Naive thymus-derived CD4-positive, alpha-beta T cell (primary cell): ENCODE measurements around the gene GNG8. TPM values are rescaled to one million over a fixed set of nuclear protein-coding genes. Genes with fewer than 3 reads are reported as not detected.

ENCODE experiments used
- ATAC-seq: fragments of 150-1000 bp; cut with Tn5 transposase; 2 replicates; pipeline ENCODE4 v1.10.0; 2021; ENCODE audit warnings: mild to moderate bottlenecking, moderate library complexity
- CTCF ChIA-PET: fragments of 350-600 bp; sonication (Branson Sonifier 250); formaldehyde crosslinking; loops from one replicate; lab custom pipeline; 2021; ENCODE audit warnings: antibody characterized with exemption; lab: Charles Lee
- POLR2A ChIA-PET: fragments of 350-600 bp; sonication (Branson Sonifier 250); formaldehyde crosslinking; loops from one replicate; lab custom pipeline; 2021; ENCODE audit warnings: antibody characterized with exemption, inconsistent platforms; lab: Charles Lee
- DNase-seq, 9 donors: peaks; one replicate each; pipeline versions ENCODE4 v3.0.0 to v3.0.0-alpha.2; 2020 to 2022; ENCODE audit warnings: mixed read lengths in 1 of 9
- H3K27ac ChIP-seq: one replicate; pipeline ENCODE4 v1.7.0; 2013; ENCODE audit warnings: mild to moderate bottlenecking, low read depth, low read length, moderate library complexity
- H3K27me3 ChIP-seq, 2 donors: one replicate each; pipeline ENCODE4 v1.7.0; 2013; ENCODE audit warnings: low read length in 2 of 2, mild to moderate bottlenecking in 2 of 2, moderate library complexity in 2 of 2; ENCODE audit not compliant: control insufficient read depth in 2 of 2, insufficient read depth in 2 of 2
- H3K36me3 ChIP-seq, 3 experiments: 1 replicate in 2 of 3; 2 replicates in 1 of 3; pipeline ENCODE4 v1.7.0; 2013; ENCODE audit warnings: low read length in 3 of 3, mild to moderate bottlenecking in 3 of 3, moderate library complexity in 1 of 3; ENCODE audit not compliant: insufficient read depth in 3 of 3, control insufficient read depth in 2 of 3
- H3K4me1 ChIP-seq, 2 donors: one replicate each; pipeline ENCODE4 v1.7.0; 2013; ENCODE audit warnings: low read length in 2 of 2, mild to moderate bottlenecking in 2 of 2, moderate library complexity in 1 of 2; ENCODE audit not compliant: control insufficient read depth in 2 of 2, insufficient read depth in 2 of 2
- H3K4me3 ChIP-seq: 2 replicates; pipeline ENCODE4 v1.7.0; 2013; ENCODE audit warnings: mild to moderate bottlenecking, low read length
- H3K9me3 ChIP-seq, 3 experiments: 1 replicate in 2 of 3; 2 replicates in 1 of 3; pipeline ENCODE4 v1.7.0; 2013; ENCODE audit warnings: low read length in 3 of 3; ENCODE audit not compliant: control insufficient read depth in 2 of 3
- H3K27ac Mint-ChIP-seq, 9 donors: one replicate each; pipeline ENCODE4 v1.8.0; 2020 to 2022; ENCODE audit warnings: mixed read lengths in 9 of 9, mild to moderate bottlenecking in 8 of 9, moderate library complexity in 5 of 9, inconsistent platforms in 2 of 9
- H3K27me3 Mint-ChIP-seq, 5 donors: one replicate each; pipeline ENCODE4 v1.8.0; 2021 to 2022; ENCODE audit warnings: mixed read lengths in 5 of 5, mild to moderate bottlenecking in 1 of 5
- H3K36me3 Mint-ChIP-seq, 5 donors: one replicate each; pipeline ENCODE4 v1.8.0; 2020 to 2022; ENCODE audit warnings: mixed read lengths in 5 of 5, mild to moderate bottlenecking in 3 of 5, inconsistent platforms in 1 of 5
- H3K4me1 Mint-ChIP-seq, 7 donors: one replicate each; pipeline ENCODE4 v1.8.0; 2020 to 2022; ENCODE audit warnings: mixed read lengths in 7 of 7, mild to moderate bottlenecking in 3 of 7, inconsistent platforms in 1 of 7
- H3K4me3 Mint-ChIP-seq, 10 donors: one replicate each; pipeline ENCODE4 v1.8.0; 2020 to 2022; ENCODE audit warnings: mild to moderate bottlenecking in 10 of 10, mixed read lengths in 10 of 10, moderate library complexity in 6 of 10, inconsistent platforms in 2 of 10
- H3K9me3 Mint-ChIP-seq, 11 donors: one replicate each; pipeline ENCODE4 v1.8.0; 2020 to 2022; ENCODE audit warnings: mixed read lengths in 11 of 11, mild to moderate bottlenecking in 4 of 11, inconsistent platforms in 1 of 11, moderate library complexity in 1 of 11
- intact Hi-C, 2 donors: fragments of 100-400 bp; cut with micrococcal nuclease; formaldehyde crosslinking; loops; one replicate each; pipeline ENCODE4 v1.15.1; 2023
- polyA plus RNA-seq, 2 donors: library from polyadenylated mRNA; unstranded; fragments of 300-500 nt; fragmentation: Illumina TruSeq; gene quantifications; one replicate each; pipeline ENCODE4 v1.2.3, GENCODE V29; 2021
- total RNA-seq, 6 experiments: library from RNA in 5 of 6; stranded (reverse) in 5 of 6; gene quantifications; 1 replicate in 5 of 6; 2 replicates in 1 of 6; pipeline ENCODE4 v1.2.3 and lab custom pipeline; 2021 to 2026

Gene GNG8
- total and polyA plus RNA-seq, 7 experiments from 2014 or later, result 3.2 to 12.3 (median 9.7) TPM; not detected in 4

- Mint-ChIP-seq H3K27me3 (peaks cover 0 to 7% (median 0%) of the 10 kb centered on the region in 5 donors), H3K4me1 (peaks cover 35 to 62% (median 52%) of the 10 kb centered on the region in 7 donors), H3K36me3 (peaks cover 4 to 42% (median 11%) of the 10 kb centered on the region in 5 donors), H3K27ac (peak overlapping the region; percentile 89 to 100 (median 95)), H3K4me3 (peak overlapping the region; percentile 95 to 100 (median 98)), H3K9me3 (peaks cover 0 to 20% (median 8%) of the 10 kb centered on the region in 11 donors)
- ChIA-PET POLR2A (interaction anchor here (0.8 to 4.5 kb wide), 11 partner anchors 9 to 654 kb away, joined by 3 to 112 read pairs (median 15); partner anchors contain the start of genes CCDC9 and DACT3), CTCF (interaction anchor here (0.6 to 3.7 kb wide), 6 partner anchors 10 to 192 kb away, joined by 4 to 17 read pairs (median 6); partner anchors contain the start of gene DACT3)
- DNase-seq, result peak in 1 of 9 donors; percentile 68
- Histone ChIP-seq H3K4me3 (peak overlapping the region; percentile 99), H3K27ac (peak overlapping the region; percentile 99), H3K36me3 (peaks cover 0 to 35% (median under 1%) of the 10 kb centered on the region in 3 experiments), H3K27me3 (no peaks in the 10 kb centered on the region), H3K9me3 (peaks cover 0 to 11% (median 0%) of the 10 kb centered on the region in 3 experiments), H3K4me1 (peaks cover 15 to 30% of the 10 kb centered on the region in 2 donors)
- intact Hi-C loops, result loop anchor here (1.0 to 10.0 kb wide), 7 partner anchors 9 to 1010 kb away; partner anchors contain the start of genes AP2S1 (in 1 of the 2), FKRP (in 1 of the 2), MYPOP (in 1 of the 2) and STRN4 (in 1 of the 2)
- ATAC-seq, result no peak
Measured at GRCh38 chr19:46602392-46603194, 33.4 kb downstream of the GNG8 start.

- H3K36me3 Mint-ChIP-seq, result peaks cover 3 to 40% (median 11%) of the 10 kb centered on the region in 5 donors
- Histone ChIP-seq H3K4me3 (peak within 1 kb of the TSS; percentile 99), H3K9me3 (peaks cover 0 to 11% (median 0%) of the 10 kb centered on the region in 3 experiments), H3K36me3 (peaks cover 0 to 25% (median 0%) of the 10 kb centered on the region in 3 experiments), H3K27me3 (no peaks in the 10 kb centered on the region), H3K27ac (peak within 1 kb of the TSS; percentile 99), H3K4me1 (peaks cover 15 to 30% of the 10 kb centered on the region in 2 donors)
- peaks cover 0 to 8% (median 0%) of the 10 kb centered on the region in 5 donors for H3K27me3 Mint-ChIP-seq
- peak within 1 kb of the TSS; percentile 100 for H3K27ac Mint-ChIP-seq
- CTCF ChIA-PET, result interaction anchor here (0.5 to 3.7 kb wide), 9 partner anchors 10 to 1162 kb away, joined by 3 to 17 read pairs (median 6); partner anchors contain the start of gene DACT3
- H3K4me1 Mint-ChIP-seq, result peaks cover 34 to 66% (median 54%) of the 10 kb centered on the region in 7 donors
- peaks cover 0 to 20% (median 8%) of the 10 kb centered on the region in 11 donors for H3K9me3 Mint-ChIP-seq
- POLR2A ChIA-PET, result interaction anchor here (0.6 to 4.5 kb wide), 17 partner anchors 10 to 655 kb away, joined by 3 to 112 read pairs (median 6); partner anchors contain the start of genes CCDC9, DACT3 and PTGIR
- H3K4me3 Mint-ChIP-seq, result peak within 1 kb of the TSS; percentile 95 to 100 (median 98)
- DNase-seq, result peak in 1 of 9 donors; percentile 36
- no peak for ATAC-seq
- intact Hi-C loops, result loop anchor here (1.0 to 10.0 kb wide), 12 partner anchors 15 to 1011 kb away; partner anchors contain the start of genes AP2S1 (in 2 of the 2), ARHGAP35 (in 1 of the 2), DACT3 (in 1 of the 2) and FKRP (in 1 of the 2)
Measured at GRCh38 chr19:46601318-46602224, 34.4 kb downstream of the GNG8 start, which contains the start of gene CALM3. CALM3 (plus strand) TSS chr19:46601330; CDS start chr19:46601435, 105 bp downstream.

- Histone ChIP-seq H3K27me3 (no peaks in the 10 kb centered on the region), H3K4me3 (peak overlapping the region; percentile 69), H3K9me3 (peaks cover 0 to 11% (median 0%) of the 10 kb centered on the region in 3 experiments), H3K27ac (peak overlapping the region; percentile 99), H3K36me3 (peaks cover 0 to 15% (median 0%) of the 10 kb centered on the region in 3 experiments), H3K4me1 (peaks cover 15 to 30% of the 10 kb centered on the region in 2 donors)
- ChIA-PET POLR2A (interaction anchor here (0.6 to 4.5 kb wide), 18 partner anchors 11 to 1630 kb away, joined by 3 to 112 read pairs (median 5); partner anchors contain the start of genes ARHGAP35, DACT3, FKRP and PTGIR), CTCF (interaction anchor here (0.9 to 3.7 kb wide), 6 partner anchors 11 to 92 kb away, joined by 3 to 17 read pairs (median 8); partner anchors contain the start of gene DACT3)
- H3K36me3 Mint-ChIP-seq, result peaks cover 0 to 33% (median 6%) of the 10 kb centered on the region in 5 donors
- H3K27me3 Mint-ChIP-seq, result peaks cover 0 to 10% (median 0%) of the 10 kb centered on the region in 5 donors
- H3K4me3 Mint-ChIP-seq, result peak overlapping the region; percentile 95 to 100 (median 98)
- peak; percentile 96 to 99 (median 98) for DNase-seq
- H3K27ac Mint-ChIP-seq, result peak overlapping the region; percentile 100
- intact Hi-C loops, result loop anchor here (1.0 to 10.0 kb wide), 16 partner anchors 11 to 1012 kb away; partner anchors contain the start of genes AP2S1 (in 2 of the 2), DACT3 (in 2 of the 2), FKRP (in 2 of the 2) and STRN4 (in 2 of the 2)
- H3K4me1 Mint-ChIP-seq, result peaks cover 27 to 57% (median 46%) of the 10 kb centered on the region in 7 donors
- H3K9me3 Mint-ChIP-seq, result peaks cover 0 to 20% (median 8%) of the 10 kb centered on the region in 11 donors
- ATAC-seq, result peak; percentile 91
Measured at GRCh38 chr19:46600384-46601317, 35.4 kb downstream of the GNG8 start.

- peaks cover 0 to 20% (median 8%) of the 10 kb centered on the region in 11 donors for H3K9me3 Mint-ChIP-seq
- H3K4me1 Mint-ChIP-seq, result peaks cover 27 to 53% (median 41%) of the 10 kb centered on the region in 7 donors
- ChIA-PET POLR2A (interaction anchor here (0.6 to 4.5 kb wide), 15 partner anchors 10 to 1629 kb away, joined by 3 to 112 read pairs (median 7); partner anchors contain the start of genes DACT3, FKRP and PTGIR), CTCF (interaction anchor here (0.9 to 3.7 kb wide), 4 partner anchors 12 to 91 kb away, joined by 3 to 17 read pairs (median 8); partner anchors contain the start of gene DACT3)
- intact Hi-C loops, result loop anchor here (1.0 to 10.0 kb wide), 14 partner anchors 11 to 1012 kb away; partner anchors contain the start of genes AP2S1 (in 2 of the 2), FKRP (in 2 of the 2), STRN4 (in 2 of the 2) and ARHGAP35 (in 1 of the 2)
- ATAC-seq (no peak), DNase-seq (no peak)
- no peaks in the 10 kb centered on the region for H3K27me3 ChIP-seq
- peaks cover 15 to 30% of the 10 kb centered on the region in 2 donors for H3K4me1 ChIP-seq
- peak overlapping the region; percentile 100 for H3K27ac Mint-ChIP-seq
- peaks cover 0 to 33% (median 6%) of the 10 kb centered on the region in 5 donors for H3K36me3 Mint-ChIP-seq
- H3K4me3 ChIP-seq, result peak overlapping the region; percentile 69
- peak overlapping the region; percentile 99 for H3K27ac ChIP-seq
- peaks cover 0 to 11% (median 0%) of the 10 kb centered on the region in 3 experiments for H3K9me3 ChIP-seq
- peaks cover 0 to 10% (median 0%) of the 10 kb centered on the region in 5 donors for H3K27me3 Mint-ChIP-seq
- peaks cover 0 to 7% (median 0%) of the 10 kb centered on the region in 3 experiments for H3K36me3 ChIP-seq
- H3K4me3 Mint-ChIP-seq, result peak overlapping the region; percentile 95 to 100 (median 98)
Measured at GRCh38 chr19:46599716-46600373, 36.2 kb downstream of the GNG8 start.
